Peyer's patch (tissue), 4 donors: Measurements from ENCODE around the gene CHRNE.

ENCODE experiments used
- POLR2A ChIP-seq, 2 donors: fragments of 450-650 bp; IDR thresholded peaks; one replicate each; pipeline ENCODE4 v1.5.1; 2017; ENCODE audit warnings: antibody characterized with exemption in 2 of 2, mild to moderate bottlenecking in 2 of 2, moderate library complexity in 2 of 2
- TF ChIP-seq, protein P1 (sequence below), 6 experiments: fragments of 450-650 bp in 4 of 6; fragments of 200-600 bp in 2 of 6; sonication (generic) in 1 of 6; IDR thresholded peaks; one replicate each; pipeline ENCODE4 v1.5.1; 2017 to 2019; ENCODE audit warnings: antibody characterized with exemption in 6 of 6, mild to moderate bottlenecking in 3 of 6, moderate library complexity in 1 of 6

DNA sequence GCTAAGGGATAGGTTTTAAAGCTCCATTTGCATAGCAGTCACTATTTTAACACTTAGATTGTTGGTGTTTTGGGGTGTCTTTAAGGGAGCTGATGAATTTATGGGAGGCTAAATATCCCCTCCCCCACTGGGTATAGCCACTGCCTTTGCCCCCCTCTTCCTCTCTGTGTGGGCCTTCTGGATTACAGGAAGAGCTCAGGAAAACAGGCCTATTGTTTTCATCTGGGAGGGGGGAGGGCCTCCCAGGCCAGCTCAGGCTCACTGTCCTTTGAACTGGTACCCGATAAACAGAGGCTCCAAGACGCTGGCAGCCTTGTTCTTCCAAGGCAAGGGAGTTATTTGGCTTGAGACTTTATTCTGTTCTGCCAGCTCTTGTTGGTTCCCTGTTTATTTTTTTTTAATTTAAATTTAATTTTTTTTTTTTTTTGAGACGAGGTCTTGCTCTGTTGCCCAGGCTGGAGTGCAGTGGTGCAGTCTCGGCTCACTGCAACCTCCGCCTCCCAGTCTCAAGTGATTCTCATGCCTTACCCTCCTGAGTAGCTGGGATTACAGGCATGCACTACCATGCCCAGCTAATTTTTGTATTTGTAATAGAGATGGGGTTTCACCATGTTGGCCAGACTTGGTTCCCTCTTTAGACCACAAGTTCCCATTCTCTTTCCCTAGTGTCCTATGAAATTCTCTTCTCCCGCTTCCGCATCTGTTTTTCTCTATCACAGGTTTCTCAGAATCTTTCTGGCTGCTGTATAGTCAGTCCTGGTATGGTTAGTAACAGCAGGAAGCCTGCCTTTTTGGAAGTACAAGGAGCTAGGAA, 44.6 kb downstream of the CHRNE start:
- TF ChIP-seq, protein P1, sequence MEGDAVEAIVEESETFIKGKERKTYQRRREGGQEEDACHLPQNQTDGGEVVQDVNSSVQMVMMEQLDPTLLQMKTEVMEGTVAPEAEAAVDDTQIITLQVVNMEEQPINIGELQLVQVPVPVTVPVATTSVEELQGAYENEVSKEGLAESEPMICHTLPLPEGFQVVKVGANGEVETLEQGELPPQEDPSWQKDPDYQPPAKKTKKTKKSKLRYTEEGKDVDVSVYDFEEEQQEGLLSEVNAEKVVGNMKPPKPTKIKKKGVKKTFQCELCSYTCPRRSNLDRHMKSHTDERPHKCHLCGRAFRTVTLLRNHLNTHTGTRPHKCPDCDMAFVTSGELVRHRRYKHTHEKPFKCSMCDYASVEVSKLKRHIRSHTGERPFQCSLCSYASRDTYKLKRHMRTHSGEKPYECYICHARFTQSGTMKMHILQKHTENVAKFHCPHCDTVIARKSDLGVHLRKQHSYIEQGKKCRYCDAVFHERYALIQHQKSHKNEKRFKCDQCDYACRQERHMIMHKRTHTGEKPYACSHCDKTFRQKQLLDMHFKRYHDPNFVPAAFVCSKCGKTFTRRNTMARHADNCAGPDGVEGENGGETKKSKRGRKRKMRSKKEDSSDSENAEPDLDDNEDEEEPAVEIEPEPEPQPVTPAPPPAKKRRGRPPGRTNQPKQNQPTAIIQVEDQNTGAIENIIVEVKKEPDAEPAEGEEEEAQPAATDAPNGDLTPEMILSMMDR (IDR thresholded peaks at IDR 0.05): no peak
- no peak for TF ChIP-seq POLR2A (IDR thresholded peaks at IDR 0.05)
